Bone marrow (tissue), 2 donors: Measurements from ENCODE around the gene HNRNPC.
"Not testable (repeated sequence)": the region's sequence is repeated elsewhere in the genome, so short reads cannot be mapped to it uniquely, and the experiment has no call there.

Experiments used
- DNase-seq, 2 donors: peaks; one replicate each; lab custom pipeline; 2025; lab: John Stamatoyannopoulos, UW

The HNRNPC gene

DNA sequence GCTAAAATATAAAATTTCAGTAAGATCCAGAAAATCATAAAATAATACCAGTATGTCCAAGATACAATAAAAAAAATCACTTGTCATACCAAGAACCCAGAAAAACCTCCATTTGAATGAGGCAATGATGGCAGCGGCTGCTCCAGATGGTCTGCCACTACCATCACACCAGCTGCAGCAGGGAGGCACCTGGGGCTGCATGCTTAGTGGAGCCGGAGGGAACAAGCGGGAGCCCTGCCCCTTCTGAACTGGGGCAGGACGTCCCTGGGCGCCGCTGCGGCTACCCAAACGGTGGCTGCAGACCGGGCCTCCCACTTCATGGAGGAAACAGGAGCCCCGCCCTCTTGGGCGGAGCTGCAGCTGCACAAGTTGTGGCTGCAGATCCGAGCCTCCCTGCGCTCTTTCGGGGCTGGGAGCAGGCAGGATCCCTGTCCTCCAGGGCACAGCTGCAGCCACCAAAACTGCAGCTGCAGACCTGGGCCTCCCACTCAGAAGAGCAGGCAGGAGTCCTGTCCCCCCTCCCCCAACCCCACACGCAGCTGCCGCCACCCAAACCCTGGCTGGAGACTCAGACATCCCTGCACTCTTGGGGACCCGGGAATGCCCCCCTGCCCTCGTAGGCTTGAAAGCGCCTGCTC is 77.3 kb downstream of the HNRNPC start:
- DNase-seq, result peak in 1 of 2 donors; percentile 74

DNA sequence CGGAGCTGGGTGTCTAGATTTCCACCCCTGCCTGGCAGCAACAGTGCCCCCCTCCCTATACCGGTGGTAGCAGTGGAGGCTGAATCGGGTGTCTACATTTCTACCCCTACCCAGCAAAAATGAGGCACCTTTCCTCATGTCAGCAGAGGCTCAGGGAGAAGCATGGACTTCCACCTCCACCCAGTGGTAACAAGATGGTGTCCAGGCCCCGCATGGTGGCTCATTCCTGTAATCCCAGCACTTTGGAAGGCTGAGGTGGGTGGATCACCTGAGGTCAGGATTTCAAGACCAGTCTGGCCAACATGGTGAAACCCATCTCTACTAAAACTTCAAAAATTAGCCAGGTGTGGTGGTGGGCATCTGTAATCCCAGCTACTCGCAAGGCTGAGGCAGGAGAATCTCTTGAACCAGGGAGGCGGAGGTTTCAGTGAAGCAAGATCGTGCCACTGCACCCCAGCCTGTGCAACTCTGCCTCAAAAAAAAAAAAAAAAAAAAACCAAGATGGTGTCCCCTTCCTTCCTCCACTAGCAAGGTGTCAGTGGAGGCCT is 77.9 kb downstream of the HNRNPC start:
- no peak for DNase-seq

DNA sequence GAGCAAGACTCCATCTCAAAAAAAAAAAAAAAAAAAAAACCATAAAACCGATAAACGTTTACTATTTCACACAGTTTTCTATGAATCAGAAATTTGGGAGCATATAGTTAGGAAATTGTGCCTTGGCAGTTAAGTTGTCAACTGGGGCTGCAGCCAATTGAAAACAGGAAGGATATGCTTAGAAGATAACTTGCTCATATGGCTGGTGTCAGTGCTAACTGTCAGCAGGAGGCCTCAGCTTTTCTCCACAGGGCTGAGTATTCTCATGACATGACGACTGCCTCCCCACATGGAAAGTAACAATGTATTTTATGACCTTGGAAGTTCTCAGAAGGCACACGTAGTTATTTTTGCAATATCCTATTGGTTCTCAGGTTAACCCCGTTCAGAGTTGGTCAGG is 83.8 kb downstream of the HNRNPC start:
- DNase-seq, result peak in 1 of 2 donors; percentile 64

DNA sequence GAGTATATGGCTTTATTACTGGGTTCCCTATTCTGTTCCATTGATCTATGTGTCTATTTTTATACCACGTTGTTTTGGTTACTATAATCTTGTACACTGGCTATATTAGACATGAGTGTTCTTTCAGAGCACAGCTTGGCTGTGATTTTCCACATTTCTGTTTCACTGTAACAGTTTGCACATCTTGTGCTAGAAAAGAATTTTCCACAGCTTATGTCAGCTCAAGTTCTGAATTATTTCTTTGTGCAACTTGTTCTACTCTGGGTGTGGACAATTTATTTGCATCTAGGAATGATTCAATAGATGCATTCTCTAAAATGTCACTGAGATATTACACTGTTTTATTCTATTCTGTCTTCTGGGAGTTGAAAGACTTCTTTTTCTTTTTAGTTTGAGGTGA is 85.0 kb downstream of the HNRNPC start:
- DNase-seq, result no peak

DNA sequence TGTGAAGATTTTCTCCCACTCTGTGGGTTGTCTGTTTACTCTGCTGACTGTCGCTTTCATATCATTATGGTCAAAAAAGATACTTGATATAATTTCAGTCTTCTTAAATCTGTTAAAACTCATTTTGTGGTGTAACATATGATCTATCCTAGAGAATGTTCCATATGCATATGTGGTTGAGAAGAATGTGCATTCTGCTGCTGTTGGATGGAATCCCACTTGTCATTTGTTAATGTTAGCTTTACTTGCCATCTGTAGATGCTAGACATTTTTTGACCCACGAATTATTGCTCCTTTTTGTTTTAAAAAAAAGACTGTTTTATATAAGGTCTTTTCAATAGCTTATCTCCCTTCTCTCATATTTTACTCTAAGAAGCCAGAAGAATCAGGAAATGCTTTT is 87.1 kb downstream of the HNRNPC start:
- DNase-seq, result no peak

DNA sequence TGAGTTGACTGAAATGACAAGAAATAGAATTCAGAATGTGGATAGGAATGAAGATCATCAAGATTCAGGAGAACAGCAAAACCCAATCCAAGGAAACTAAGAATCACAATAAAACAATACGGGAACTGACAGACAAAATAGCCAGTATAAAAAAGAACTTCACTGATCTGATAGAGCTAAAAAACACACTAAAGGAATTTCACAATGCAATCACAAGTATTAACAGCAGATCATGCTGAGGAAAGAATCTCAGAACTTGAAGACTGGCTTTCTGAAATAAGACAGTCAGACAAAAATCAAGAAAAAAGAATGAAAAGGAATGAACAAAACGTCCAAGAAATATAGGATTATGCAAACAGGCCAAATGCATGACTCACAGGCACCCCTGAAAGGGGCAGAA is 98.1 kb downstream of the HNRNPC start:
- no peak for DNase-seq

DNA sequence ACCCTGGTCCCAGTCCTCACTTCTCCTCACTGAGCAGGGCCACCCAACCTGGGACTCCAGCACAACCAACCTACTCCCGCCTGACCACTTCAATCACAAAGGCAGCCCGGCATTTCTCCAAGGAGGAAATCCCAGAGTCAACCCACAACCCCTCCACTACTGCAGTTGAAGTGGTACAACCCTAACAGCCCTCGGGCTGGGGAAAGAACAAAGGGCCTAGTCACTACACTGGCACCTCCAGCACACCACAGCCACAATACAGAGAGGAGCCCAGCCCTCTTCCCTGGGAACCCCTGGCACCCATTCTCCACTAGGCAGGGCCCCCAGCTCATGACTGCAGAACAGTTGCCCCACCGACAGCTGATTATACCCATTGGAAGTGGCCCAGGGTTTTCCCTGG is 99.7 kb downstream of the HNRNPC start:
- DNase-seq, result no peak

DNA sequence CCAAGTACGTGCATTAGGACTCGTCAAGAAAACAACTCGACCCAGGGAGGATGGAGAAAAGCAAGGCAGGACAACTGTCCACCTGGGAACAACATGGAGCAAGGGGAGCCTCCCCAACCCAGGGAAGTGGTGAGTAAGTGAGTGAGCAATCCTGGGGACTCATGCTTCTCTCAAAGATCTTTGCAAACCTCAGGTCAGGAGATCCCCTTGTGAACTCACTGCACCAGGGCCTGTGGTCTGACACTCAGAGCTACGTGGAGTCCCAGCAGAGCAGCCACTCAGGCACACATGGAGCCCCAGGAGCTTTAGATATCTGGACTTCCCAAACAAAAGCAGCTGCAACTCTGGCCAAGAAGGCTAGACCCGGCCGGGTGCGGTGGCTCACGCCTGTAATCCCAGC is 101.2 kb downstream of the HNRNPC start:
- DNase-seq, result no peak

DNA sequence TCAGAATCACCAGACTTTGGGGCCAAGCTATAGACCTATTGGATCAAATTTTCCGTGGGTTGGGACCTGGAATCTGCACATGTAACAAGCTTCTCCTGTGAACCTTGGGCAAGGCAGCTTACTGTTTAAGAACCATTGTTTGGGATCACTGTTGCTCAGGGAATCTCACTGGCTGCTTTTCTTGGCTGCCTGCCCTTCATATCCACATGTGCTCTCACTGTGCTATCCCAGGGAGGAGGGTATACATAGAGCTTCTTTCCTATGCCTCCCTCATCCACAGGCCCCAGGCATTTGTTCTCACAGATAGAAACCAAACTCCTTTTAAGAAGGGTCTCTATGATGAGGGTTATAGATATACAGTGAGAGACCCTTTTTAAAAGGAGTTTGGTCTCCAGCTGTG is 103.6 kb downstream of the HNRNPC start:
- not testable (repeated sequence) for DNase-seq

DNA sequence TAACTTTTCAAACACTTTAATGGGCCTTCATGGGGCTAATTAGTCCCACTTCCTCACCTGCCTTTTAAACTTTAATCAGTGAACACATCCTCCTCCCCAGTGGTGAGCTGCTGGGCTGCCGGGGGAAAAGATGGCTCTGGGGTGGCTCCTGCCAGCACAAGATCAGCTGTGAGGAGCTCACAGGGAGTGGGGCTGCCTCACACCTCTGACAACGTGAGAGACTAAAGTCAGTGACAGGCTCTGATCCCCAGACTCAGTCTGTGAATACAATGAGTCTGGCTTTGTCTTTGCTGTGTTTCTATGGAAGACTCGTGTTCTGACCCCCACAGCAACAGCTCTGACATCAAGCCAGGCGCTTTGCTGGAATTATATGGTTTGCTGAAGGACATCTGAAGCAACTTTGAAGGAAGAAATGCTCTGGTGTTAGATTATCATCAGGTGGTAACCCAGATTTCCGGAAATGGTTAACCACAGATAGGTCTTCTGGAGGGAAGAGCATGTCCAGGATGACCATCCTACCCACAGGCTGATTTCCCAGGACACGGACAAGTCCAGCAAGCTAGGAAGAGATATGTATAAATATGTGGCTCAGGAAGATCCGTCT is 104.1 kb downstream of the HNRNPC start:
- DNase-seq, result not testable (repeated sequence)

DNA sequence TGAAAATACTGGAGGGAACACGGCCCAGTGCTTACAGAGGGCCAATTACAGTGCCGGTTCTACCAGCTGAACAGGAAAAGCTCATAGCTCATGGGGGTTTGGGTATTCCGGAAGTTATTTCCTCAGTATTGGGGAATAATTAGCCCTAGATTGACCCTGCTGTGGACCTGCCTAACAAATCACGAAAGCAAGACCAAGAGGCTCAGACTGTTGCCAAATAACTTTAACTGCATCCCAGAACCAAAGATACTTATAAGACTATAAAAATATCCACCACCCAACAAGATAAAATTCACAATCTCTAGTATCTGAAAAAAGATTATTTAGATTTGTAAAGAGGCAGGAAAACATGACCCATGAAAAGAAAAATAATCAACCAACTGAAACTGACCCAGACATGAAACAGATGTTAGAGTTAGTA is 105.4 kb downstream of the HNRNPC start:
- DNase-seq, result no peak

DNA sequence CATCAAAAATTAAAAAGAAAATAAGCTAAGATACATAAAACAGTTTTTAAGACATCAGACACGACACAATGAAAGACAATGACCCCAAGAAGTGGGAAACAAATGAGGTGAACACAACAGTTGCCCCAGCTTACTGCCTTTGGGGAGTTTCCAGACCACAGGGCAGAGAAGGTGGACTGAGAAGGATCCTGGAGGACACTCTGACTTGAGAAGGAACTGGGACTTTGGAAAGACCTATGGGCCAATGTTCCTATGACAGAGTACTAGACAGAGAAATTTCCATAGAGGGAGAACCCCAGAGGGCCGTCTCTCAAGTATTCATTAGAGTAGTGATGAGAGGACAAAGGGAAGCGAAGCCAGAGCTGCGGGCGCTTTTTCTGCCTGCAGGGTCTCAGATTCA is 107.2 kb downstream of the HNRNPC start:
- DNase-seq, result no peak

DNA sequence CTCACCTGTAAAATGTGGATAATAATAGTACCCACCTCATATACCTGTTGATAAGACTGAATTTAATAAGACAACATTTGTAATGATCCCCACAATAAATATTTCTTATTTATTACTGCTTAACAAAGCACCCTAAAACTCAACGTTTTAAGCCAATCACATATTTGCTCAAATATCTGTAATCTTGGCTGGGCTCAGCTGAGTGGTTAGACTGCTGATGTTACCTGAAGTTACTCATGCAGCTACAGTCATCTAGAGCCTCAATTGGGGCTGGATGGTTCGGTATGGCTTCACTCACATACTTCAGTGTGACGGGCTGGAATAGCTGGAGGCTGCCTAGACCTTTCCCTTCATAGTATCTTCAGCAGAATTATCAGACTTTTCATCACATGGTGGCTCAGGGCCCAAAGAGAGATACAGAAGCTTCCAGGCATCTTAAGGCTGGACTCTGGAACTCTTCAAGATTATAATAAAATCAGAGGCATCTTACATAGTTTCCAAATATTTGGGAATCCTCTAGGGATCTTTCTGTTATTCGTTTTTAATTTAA is 109.1 kb downstream of the HNRNPC start:
- no peak for DNase-seq
